SK-N-SH (cell line): ENCODE measurements around the gene TAF11.

ENCODE experiments used
- CTCF ChIP-seq: fragments of 200-600 bp; sonication (generic); IDR thresholded peaks from 2 replicates; pipeline ENCODE4 v1.6.1; 2017; ENCODE audit warnings: antibody characterized with exemption, mild to moderate bottlenecking, moderate library complexity
- MXI1 ChIP-seq: IDR thresholded peaks from 2 replicates; pipeline ENCODE4 v1.6.1; 2012; ENCODE audit warnings: mild to moderate bottlenecking, low read depth, low read length, improper control_type of control experiment
- NRF1 ChIP-seq: IDR thresholded peaks from 2 replicates; pipeline ENCODE4 v1.6.1; 2012; ENCODE audit warnings: low read depth, mild to moderate bottlenecking, low read length
- PBX3 ChIP-seq: IDR thresholded peaks from 2 replicates; pipeline ENCODE4; 2012
- SMC3 ChIP-seq: IDR thresholded peaks from 2 replicates; pipeline ENCODE4 v1.6.1; 2012; ENCODE audit warnings: low read depth, low read length, improper control_type of control experiment
- YY1 ChIP-seq: IDR thresholded peaks from 2 replicates; pipeline ENCODE4 v1.4.0; 2012; ENCODE audit warnings: low read depth, mild to moderate bottlenecking

GRCh38 chr6:34832942-34833341 is 54.9 kb downstream of the TAF11 start:
- no peak for TF ChIP-seq CTCF
- TF ChIP-seq PBX3, result no peak
- TF ChIP-seq SMC3, result no peak
- TF ChIP-seq NRF1, result no peak
- TF ChIP-seq YY1, result no peak
- TF ChIP-seq MXI1, result no peak
